NCI-H526 treated with DMSO at 0.1 percent for 48 hours (cell line): ENCODE data around the gene HAUS5.
"Not testable (repeated sequence)": the region's sequence is repeated elsewhere in the genome, so short reads cannot be mapped to it uniquely, and the experiment has no call there.

Source experiments
- DNase-seq: peaks from one replicate; lab custom pipeline; 2025; lab: John Stamatoyannopoulos, UW

Gene HAUS5, protein sequence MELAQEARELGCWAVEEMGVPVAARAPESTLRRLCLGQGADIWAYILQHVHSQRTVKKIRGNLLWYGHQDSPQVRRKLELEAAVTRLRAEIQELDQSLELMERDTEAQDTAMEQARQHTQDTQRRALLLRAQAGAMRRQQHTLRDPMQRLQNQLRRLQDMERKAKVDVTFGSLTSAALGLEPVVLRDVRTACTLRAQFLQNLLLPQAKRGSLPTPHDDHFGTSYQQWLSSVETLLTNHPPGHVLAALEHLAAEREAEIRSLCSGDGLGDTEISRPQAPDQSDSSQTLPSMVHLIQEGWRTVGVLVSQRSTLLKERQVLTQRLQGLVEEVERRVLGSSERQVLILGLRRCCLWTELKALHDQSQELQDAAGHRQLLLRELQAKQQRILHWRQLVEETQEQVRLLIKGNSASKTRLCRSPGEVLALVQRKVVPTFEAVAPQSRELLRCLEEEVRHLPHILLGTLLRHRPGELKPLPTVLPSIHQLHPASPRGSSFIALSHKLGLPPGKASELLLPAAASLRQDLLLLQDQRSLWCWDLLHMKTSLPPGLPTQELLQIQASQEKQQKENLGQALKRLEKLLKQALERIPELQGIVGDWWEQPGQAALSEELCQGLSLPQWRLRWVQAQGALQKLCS

DNA sequence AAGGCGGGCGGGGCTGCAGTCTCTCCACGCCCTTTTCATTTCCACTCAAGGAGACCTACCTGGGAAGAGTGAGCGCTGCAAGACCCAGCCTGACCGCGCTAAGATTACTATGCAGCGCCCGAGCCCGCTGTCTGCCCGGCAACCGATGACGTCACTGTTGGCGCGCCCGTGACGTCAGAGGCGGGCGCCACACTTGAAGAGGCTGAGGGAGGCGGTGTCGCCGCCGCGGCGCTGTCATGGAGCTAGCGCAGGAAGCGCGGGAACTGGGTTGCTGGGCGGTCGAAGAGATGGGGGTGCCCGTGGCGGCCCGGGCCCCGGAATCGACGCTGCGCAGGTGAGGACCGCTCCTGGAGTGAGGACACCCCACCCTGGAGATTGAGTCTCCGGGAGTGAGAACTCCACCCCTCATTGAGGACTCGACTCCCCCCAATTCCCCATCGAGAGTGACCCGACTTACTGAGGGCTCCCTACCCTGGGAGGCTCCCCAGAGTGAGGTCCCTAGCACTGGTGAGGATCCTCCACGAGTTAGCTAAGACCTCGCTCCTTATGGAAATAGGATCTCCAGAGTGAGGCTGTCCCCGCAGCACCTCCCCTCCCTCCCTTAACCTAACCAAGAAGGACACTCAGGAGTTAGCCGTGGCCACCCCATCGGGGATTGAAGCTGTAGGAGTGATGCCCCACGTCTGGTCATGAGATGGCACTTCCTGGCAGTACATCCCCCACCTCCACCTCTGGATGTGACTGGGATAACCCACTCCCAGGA lies at the start of gene HAUS5:
TSS of gene HAUS5 (plus strand) at position 177 of the 763 bp plus-strand sequence. CDS start at position 237, 60 bp downstream.
- DNase-seq = peak; percentile 94

DNA sequence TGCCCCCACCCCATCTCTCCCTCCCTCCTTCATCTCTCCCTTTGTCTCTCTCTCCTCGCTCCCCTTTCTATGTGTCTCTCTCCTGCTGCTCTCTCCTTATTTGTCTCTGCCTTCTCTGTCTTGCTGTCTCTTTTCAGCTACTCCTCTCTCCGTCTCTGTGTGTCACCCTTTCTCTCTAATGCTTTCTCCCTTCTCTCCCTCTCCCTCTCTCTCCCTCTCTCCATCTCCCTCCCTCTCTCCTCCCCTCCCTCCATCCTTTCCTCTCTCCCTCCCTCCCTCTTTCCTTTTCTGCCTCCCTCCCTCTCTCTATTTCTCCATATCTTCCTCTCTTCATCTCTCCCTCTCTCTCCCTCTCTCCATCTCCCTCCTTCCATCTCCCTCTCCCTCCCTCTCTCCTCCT lies 49.8 kb upstream of the HAUS5 start:
- DNase-seq = no peak

DNA sequence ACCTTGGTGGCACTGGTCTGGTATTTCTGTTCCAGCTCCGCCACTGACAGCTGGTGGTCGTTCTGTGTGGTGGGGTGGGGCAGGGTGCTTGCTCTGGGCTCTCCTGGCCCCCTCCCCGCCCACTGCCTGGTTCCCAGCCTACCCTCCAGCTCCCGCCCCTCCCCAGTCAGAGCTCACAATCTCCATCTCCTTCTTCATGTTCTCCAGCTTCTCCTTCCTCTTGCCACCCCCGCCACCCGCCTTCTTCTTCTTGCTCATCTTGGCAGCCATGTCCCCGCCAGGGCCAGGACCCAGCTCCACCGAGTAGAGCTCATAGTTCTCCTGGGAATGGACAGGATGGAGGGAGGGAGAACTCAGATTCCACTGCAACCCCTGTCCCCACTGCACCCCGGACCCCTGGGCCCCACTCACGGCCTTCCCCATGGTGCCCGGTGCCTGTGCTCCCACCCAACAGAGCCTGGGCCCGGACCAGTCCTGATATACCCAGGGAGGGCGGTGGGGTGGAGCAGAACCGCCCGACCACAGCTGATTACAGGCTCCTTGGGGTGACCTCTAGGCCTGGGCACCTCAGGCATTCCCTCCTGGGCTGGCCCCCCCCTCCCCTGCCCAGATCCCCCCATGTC lies 49.2 kb upstream of the HAUS5 start, which contains the start of gene ATP4A:
TSS of gene ATP4A (minus strand) at position 452 of the 623 bp plus-strand sequence. CDS start at position 423, 29 bp downstream.
- no peak for DNase-seq

DNA sequence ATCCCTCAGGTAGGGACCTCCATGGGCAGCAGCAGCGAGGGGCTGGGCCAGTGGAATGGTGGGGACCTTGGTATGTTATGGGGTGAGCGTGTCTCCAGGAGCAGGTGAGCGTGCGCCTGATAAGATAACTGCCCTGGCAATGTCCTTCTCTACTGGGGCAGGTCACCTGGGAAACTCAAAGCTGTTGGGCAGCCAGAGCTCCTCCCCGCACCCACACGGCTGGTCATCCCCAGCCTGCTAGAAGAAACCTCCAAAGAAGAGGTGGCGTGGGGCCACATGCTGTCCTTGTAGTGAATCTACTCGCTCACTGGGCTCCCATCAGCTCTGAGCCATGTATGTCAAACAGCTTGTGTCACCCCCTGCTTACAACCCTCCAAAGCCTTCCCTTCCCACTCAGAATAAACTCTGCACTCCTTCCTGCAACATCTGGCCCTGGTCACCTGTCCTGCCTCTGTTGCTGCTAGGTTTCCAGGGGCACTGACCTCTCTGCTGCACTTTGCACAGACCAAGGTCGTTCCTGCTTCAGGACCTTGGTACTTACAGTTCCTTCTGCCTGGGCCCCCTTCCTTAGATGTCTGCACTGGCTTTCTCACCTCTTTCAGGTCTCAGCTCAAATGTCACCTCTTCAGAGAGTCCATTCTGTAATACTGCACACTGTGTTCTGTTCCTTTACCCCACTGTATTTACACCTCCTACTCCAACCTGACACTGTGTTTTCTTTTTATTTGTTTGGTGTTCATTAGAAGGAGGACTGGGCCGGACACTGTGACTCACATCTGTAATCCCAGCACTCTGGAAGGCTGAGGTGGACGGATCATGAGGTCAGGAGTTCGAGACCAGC lies 47.3 kb upstream of the HAUS5 start:
- DNase-seq = no peak

DNA sequence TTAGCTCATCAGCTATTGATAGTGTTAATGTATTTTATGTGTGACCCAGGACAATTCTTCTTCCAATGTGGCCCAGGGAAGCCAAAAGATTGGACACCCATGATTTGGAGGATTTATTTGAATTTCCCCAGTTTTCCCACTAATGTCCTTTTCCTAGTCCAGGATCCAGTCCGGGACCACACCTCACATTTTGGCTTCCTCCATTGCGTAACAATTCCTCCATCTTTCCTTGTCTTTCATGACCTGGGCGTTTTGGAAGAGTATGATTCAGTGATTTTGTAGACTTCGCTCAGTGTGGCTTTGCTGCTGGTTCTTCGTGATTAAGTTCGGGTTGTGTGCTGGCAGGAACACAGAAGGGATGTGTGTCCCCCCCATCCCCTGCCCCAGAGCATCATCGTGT lies 45.8 kb upstream of the HAUS5 start:
- no peak for DNase-seq

DNA sequence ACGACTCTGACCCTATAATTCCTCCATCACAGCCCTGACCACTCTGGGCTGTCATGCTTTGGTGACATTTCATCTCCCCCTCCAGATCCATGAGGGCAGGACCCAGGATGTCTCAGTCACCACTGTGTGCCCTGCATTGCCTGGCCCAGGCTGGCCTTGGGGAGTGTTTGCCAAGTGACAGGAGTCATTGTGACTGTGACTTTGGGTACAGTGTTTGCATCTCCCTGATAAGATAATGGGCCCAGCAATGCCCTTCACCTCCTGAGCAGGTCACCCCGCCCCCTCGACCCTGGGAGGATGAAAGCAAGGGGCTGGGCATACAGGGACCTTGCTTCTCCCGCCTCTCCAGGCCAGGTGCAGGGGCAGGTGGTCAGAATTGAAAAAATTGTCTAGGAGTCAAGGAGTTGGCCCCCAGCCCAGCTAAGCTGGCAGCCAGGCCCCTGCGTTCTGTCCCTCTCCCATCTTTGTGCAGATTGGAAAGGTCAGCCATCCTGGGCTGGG lies 43.2 kb upstream of the HAUS5 start:
- no peak for DNase-seq

DNA sequence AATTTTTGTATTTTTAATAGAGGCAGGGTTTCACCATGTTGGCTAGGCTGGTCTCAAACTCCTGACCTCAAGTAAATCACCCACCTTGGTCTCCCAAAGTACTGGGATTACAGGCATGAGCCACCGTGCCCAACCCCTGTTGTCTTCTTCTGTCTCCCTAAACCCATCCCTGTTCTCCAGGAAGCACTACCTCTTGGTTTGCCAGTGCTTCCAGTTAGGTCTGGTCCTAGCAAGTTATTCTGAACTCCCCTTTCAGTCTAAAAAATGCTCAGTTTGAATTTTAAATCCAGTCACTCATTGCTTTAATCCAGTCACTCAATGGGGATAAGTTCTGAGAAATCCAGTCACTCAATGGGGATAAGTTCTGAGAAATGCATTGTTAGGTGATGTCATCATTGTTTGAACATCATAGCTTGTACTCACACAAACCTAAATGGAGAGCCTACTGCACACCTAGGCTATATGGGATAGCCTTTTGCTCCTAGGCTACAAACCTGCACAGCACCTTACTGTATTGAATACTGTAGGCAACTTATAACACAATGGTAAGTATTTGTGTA lies 41.0 kb upstream of the HAUS5 start:
- no peak for DNase-seq

DNA sequence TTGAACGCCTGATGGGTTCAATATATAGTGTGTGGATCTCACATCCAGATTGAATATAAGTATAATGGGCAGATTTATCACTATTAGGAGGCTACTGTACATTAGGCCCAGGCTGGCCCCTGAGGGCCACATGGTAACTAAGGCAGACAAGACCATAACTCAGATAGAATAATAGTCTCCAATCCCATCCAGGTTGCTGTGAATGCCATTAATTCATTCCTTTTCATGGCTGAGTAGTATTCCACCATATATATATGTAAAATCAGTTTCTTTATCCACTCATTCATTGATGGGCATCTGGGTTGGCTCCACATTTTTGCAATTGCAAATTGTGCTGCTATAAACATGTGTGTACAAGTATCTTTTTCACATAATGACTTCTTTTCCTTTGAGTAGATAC lies 34.6 kb upstream of the HAUS5 start:
- no peak for DNase-seq

DNA sequence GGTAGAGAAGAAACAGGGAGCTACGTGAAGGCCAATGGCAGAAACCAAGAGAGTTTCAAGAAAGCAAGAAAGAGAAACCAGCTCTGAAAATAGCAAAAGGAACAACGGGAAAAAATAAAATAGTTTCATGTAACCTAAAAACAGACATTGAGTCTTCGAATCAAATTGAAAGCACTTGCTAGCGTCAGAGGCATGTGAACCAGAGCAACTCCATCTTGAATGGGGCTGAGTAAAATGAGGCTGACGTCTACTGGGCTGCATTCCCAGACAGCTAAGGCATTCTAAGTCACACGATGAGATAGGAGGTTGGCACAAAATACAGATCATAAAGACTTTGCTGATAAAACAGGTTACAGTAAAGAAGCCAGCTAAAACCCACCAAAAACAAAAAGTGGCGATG lies 33.8 kb upstream of the HAUS5 start:
- DNase-seq = no peak

DNA sequence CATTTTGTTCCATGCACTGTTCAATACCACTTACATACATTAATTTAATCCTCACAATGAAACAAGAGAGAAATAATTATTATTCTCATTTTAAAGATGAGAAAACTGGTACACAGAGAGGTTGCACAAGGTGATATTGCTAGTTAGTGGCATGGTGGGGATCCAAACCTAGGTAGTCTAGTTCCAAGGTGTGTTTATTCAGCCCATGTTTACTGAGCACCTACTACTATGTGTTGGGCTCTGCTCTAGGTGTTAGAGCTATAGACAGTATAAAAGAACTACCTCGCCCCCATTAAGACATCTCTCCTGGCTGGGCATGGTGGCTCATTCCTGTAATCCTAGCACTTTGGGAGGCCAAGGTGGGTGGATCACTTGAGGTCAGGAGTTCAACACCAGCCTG lies 29.8 kb upstream of the HAUS5 start:
- DNase-seq = no peak

DNA sequence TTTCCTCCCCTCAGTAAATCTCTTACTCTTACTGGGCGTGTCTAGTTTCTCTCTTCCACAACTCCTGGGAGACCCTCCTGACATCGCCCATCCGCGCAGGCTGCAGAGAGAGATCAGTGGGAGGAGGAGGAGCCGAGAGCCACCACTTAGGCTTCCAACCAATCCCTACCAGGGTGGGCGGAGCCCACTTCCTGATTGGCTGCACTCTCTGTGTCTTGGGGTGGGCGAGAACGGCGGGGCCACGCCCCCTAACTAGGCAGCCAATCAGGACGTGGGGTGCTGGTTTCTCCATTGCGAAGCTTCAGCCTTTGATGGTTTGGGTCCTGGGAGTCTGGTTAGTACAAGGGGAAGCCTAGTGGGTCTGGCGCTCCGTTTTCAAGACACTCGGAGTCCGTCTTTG lies 26.7 kb upstream of the HAUS5 start, which contains the start of gene PMIS2:
TSS of gene PMIS2 (plus strand) at position 326 of the 400 bp plus-strand sequence. CDS start 87 bp downstream, outside the sequence.
- DNase-seq = no peak

DNA sequence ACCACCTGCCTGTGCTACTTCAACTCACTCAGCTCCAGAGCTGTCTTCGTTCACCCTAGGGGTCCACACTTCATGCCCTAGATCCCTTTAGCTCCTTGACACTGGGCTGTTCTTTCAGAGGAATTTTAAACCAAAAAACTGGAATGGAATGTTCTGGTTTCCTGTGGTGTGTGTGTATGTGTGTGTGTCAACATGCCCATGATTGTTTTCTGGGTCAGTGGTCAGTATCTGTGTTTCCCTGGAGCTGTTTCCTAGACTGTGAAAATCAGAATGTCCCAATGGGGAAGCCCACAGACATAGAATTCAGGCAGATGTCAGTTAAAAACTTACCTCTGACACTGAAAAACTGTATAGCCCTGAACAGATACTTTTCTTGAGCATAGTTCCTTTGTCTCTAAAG lies 25.2 kb upstream of the HAUS5 start:
- no peak for DNase-seq

DNA sequence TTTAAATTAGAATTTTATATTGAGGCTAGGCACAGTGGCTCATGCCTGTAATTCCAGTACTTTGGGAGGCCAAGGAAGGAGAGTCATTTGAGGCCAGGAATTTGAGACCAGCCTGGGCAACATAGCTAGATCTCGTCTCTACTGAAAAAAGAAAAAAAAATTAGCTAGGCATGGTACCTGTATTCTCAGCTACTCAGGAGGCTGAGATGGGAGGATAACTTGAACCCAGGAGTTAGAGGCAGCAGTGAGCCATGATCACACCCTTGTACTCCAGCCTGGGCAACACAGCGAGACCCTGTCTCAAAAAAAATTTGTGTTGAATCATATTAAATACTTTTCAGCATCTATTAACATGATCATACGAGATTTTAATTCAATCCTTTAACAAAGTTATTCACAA lies 21.7 kb upstream of the HAUS5 start:
- DNase-seq = no peak

DNA sequence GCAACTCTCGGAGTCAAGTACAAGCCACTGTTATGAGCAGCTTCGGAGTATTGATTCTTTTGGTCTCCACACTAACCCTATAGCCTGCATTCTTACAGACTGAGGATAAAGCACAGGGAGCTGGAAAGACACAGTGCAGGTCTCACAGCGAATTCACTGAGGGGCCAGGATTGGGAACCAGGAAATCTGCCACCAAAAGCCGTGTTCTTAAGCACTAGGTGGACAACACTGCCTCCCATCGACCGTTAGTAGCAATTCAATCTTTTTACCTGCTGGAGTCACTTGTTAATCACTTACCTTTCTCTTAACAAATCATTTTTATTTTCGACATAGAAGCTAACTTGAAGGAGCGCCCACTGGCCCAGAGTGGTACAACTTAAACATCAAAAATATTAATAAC lies 20.3 kb upstream of the HAUS5 start:
- DNase-seq = peak; percentile 56

DNA sequence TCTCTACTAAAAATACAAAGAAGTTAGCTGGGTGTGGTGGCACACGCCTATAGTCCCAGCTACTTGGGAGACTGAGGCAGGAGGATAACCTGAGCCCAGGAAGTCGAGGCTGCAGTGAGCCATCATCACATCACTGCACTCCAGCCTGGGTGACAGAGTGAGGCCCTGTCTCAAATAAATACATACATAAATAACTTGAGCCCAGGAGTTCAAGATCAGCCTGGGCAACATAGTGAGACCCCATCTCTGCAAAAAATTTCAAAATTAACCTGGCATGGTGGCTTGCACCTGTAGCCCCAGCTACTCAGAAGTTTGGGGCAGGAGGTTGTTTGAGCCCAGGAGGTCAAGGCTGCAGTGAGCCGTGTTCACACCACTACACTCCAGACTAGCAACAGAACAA lies 17.5 kb upstream of the HAUS5 start:
- DNase-seq = not testable (repeated sequence)

DNA sequence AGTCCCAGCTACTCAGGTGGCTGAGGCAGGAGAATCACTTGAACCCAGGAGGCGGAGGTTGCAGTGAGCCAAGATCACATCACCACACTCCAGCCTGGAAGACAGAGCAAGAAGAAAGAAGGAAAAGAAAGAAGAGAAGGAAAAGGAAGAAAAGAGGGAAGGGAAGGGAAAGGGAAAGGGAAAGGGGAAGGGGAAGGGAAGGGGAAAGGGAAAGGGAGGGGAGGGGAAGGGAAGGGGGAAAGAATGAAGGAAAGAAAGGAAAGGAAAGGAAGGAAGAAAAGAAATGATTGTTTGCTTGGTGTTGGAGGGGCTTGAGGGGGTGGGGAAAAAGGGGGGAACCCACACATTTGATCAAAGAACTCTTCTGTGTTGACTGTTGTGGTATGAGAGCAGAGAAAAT lies 16.6 kb upstream of the HAUS5 start:
- DNase-seq = no peak

DNA sequence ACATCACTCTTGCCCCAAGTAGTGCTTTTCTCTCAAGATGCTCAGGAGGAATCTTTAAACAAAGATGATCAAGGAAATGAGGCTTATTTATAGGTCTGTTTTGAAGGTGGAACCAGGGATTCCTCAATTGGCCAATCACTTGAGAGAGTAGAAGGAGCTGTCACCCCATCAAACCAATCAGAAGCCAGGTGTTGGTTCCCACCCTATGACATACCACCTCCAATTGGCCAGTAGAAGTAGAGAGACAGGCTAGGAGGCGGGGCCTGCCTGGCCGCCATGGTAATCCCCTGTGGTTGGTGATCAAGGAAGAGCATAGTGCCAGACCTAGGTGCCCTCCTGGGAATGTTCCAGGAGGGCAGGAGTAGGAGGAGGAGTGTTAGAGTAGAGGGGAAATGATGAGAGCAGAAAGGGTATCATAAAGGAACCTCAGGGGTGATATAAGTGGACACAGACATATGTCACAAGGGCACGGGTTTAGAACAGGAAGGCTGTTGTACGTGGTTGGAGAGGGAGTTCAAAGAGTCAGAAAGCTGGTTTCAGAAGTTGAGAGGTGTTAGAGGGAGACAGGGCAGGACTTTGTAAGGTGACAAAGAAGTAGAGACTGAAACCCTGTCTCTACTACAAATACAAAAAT lies 16.1 kb upstream of the HAUS5 start:
- no peak for DNase-seq

DNA sequence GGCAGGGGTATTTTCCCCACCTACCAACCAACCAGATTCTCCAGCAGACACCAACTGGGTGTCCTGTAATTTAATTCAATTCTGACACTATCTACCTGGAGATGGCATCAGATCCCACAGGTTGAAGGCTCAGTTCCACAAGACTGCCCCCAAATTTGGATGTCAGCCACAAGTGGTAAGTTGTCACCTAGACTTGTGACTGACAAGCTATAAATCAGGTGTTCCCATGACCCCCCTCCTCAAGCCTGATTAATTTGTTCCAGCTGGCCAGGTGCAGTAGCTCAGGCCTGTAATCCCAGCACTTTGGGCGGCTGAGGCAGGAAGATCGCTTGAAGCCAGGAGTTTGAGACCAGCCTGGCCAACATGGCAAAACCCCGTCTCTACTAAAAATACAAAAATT lies 10.6 kb upstream of the HAUS5 start:
- DNase-seq = no peak

DNA sequence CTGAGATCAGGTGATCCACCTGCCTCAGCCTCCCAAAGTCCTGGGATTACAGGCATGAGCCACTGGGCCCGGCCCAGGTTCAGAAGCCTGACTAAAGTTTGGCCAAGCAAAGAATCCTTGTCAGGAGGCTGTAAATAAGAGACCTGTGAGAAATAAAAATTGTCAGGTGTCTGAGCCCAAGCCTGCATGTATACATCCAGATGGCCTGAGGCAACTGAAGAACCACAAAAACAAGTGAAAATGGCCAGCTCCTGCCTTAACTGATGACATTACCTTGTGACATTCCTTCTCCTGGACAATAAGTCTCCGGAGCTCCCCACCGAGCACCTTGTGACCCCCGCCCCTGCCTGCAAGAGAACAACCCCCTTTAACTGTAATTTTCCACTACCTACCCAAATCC lies 8.1 kb upstream of the HAUS5 start:
- not testable (repeated sequence) for DNase-seq

DNA sequence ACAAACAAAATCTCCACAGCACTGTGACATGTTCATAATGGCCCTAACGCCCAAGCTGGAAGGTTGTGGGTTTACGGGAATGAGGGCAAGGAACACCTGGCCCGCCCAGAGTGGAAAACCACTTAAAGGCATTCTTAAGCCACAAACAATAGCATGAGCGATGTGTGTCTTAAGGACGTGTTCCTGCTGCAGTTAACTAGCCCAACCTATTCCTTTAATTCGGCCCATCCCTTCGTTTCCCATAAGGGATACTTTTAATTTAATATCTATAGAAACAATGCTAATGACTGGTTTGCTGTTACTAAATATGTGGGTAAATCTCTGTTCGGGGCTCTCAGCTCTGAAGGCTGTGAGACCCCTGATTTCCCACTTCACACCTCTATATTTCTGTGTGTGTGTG lies 5.4 kb upstream of the HAUS5 start:
- DNase-seq = not testable (repeated sequence)
